ENCODE data around the gene TP53I3. TPM values are rescaled to one million over a fixed set of nuclear protein-coding genes. Genes with fewer than 3 reads are reported as not detected.
A peak's percentile ranks its signal among the peaks of the same experiment; 100 is the strongest.
"Not testable (repeated sequence)": the region's sequence is repeated elsewhere in the genome, so short reads cannot be mapped to it uniquely, and the experiment has no call there.

Gene TP53I3
- total RNA-seq, 1 experiment from 2014 or later: 119 TPM

GRCh38 chr2:24100732-24101131 is 16.1 kb upstream of the TP53I3 start:
- DNase-seq (ENCODE audit: low read depth): not testable (repeated sequence)

- DNase-seq (ENCODE audit: low read depth): not testable (repeated sequence)
Observed at GRCh38 chr2:24095171-24095677, 10.6 kb upstream of the TP53I3 start.

- DNase-seq (ENCODE audit: low read depth): not testable (repeated sequence)
Observed at GRCh38 chr2:24093270-24093669, 8.6 kb upstream of the TP53I3 start.

GRCh38 chr2:24088821-24089359 is 4.3 kb upstream of the TP53I3 start:
- no peak for DNase-seq (ENCODE audit: low read depth)

GRCh38 chr2:24087032-24087431 is 2.4 kb upstream of the TP53I3 start:
- DNase-seq (ENCODE audit: low read depth): no peak

- DNase-seq (ENCODE audit: low read depth): no peak
Observed at GRCh38 chr2:24086241-24086640, 1.6 kb upstream of the TP53I3 start.

GRCh38 chr2:24085200-24085489 is 511 bp upstream of the TP53I3 start:
- DNase-seq (ENCODE audit: low read depth): no peak

- DNase-seq (ENCODE audit: low read depth): peak; percentile 92
Observed at GRCh38 chr2:24083567-24084385, 858 bp downstream of the TP53I3 start.

GRCh38 chr2:24082787-24083566 is 1.7 kb downstream of the TP53I3 start:
- DNase-seq (ENCODE audit: low read depth): no peak

GRCh38 chr2:24080701-24081100 is 3.9 kb downstream of the TP53I3 start:
- DNase-seq (ENCODE audit: low read depth): peak; percentile 96

- DNase-seq (ENCODE audit: low read depth): no peak
Observed at GRCh38 chr2:24077879-24078278, 6.8 kb downstream of the TP53I3 start.

GRCh38 chr2:24077535-24077877 is 7.1 kb downstream of the TP53I3 start:
- no peak for DNase-seq (ENCODE audit: low read depth)

- no peak for DNase-seq (ENCODE audit: low read depth)
Observed at GRCh38 chr2:24076849-24077534, 7.6 kb downstream of the TP53I3 start.

GRCh38 chr2:24075915-24076848 is 8.5 kb downstream of the TP53I3 start, which contains the start of gene SF3B6:
SF3B6 (minus strand) TSS chr2:24076326; CDS start chr2:24076229, 97 bp downstream.
- peak; percentile 98 for DNase-seq (ENCODE audit: low read depth)

GRCh38 chr2:24075259-24075658 is 9.4 kb downstream of the TP53I3 start:
- no peak for DNase-seq (ENCODE audit: low read depth)

- no peak for DNase-seq (ENCODE audit: low read depth)
Observed at GRCh38 chr2:24073816-24074215, 10.8 kb downstream of the TP53I3 start.

GRCh38 chr2:24072259-24072658 is 12.4 kb downstream of the TP53I3 start:
- no peak for DNase-seq (ENCODE audit: low read depth)

- DNase-seq (ENCODE audit: low read depth): no peak
Observed at GRCh38 chr2:24065341-24065740, 19.3 kb downstream of the TP53I3 start.

GRCh38 chr2:24058564-24059271 is 25.9 kb downstream of the TP53I3 start:
- DNase-seq (ENCODE audit: low read depth): no peak

GRCh38 chr2:24055750-24056149 is 28.9 kb downstream of the TP53I3 start:
- DNase-seq (ENCODE audit: low read depth): no peak

Measured in LHCN-M2 (cell line).